Activated CD4-positive, alpha-beta T cell treated with anti-CD3 and anti-CD28 coated beads, Interleukin-2, amount 50 U/mL, for 24 hours (primary cell): ENCODE results near the gene CCDC152.

Source experiments
- DNase-seq, 2 donors: peaks; one replicate each; pipeline ENCODE4 v3.0.0-alpha.2; 2020; ENCODE audit warnings: low read depth in 1 of 2, low spot score in 1 of 2

Gene CCDC152

DNA sequence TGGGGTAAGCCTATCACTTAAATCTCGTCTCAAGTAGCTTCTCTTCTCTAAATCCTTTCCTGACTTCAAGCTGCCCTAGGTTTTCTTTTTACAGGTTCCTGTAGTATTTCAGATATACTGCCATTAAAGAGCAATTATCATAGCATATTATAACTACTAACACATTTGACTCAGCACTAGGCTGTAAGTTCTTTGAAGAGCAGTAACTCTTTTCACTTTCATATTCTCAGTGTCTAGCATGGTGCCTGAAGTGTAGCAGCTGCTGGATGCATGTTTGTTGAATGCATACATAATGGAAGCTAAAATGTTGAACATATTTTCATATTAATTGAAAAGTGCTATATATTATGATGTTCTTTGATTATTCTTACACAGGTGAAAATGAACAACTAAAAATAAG is 22.5 kb downstream of the CCDC152 start:
- no peak for DNase-seq

DNA sequence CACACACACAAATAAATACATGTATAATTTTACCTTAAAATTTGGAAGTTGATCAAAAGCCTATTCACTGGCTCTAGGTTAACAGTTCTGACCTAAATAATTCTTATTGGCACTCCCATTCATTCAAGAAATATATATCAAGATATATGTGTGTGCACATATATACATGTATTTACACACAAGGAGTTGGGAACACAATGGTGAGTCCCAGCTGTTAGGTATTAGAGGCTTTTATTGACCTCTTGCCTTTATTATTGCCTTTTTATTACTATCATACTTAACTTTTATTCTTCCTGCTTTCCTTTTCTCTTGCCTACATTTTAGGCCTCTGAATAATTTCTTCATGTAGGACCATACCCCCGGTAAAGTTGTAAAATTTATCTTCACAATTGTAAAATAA is 25.0 kb downstream of the CCDC152 start:
- DNase-seq, result no peak

DNA sequence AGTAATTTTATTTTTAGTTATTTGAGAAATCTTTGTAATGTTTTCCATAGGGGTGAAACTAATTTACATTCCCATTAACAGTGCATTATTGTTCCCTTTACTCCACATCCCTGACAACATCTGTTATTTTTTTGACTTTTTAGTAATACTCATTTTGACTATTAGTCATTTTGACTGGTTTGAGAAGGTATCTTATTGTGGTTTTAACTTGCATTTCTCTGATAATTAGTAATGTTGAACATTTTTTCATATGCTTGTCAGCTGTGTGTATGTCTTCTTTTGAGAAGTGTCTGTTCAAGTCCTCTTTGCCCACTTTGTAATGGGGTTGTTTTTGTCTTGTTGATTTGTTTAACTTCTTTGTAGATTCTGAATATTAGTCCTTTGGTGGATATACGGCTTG is 27.5 kb downstream of the CCDC152 start:
- no peak for DNase-seq

DNA sequence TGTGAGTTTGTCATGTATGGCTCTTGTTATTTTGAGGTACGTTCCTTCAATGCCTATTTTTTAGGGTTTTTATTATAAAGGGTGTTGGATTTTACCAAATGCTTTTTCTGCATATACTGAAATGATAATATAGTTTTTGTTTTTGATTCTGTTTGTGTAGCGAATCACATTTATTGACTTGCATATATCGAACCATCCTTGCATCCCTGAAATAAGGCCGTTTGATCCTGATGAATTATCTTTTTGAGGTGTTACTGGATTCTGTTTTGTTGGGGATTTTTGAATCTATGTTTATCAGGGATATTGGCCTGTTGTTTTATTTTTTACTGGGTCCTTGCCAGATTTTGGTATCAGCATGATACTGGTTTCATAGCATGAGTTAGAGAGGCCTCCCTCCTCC is 29.1 kb downstream of the CCDC152 start:
- no peak for DNase-seq

DNA sequence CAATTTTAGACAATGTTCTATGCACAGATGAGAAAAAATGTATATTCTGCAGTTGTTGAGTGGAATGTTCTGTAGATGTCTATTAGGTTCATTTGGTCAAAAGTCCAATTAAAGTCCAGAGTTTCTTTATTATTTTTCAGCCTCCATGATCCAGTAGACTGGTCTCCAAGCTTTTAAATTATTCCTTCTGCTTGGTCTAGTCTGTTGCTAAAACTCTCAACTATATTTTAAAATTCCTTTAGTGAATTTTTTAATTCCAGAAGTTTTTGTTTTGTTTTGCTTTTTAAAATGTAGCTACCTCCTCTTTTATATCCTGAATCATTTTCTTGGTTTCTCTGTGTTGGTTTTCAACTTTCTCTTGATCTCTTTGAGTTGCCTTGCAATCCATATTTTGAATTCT is 30.5 kb downstream of the CCDC152 start:
- DNase-seq, result no peak

DNA sequence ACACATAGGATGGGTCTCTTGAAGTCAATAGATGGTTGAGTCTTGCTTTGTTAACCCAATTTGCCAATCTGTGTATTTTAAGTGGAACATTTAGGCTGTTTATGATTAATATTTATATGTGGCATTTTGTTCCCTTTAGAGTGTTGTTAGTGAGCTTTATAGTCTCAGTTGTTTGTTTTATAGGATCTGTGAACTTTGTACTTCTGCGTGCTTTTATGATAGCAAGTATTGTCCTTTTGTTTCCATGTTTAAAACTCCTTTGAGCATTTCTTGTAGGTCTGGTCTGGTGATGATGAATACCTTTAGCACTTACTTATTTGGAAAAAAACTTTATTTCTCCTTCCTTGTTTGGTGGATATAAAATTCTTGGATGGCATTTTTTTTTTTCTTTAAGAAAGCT is 31.2 kb downstream of the CCDC152 start:
- DNase-seq, result no peak

DNA sequence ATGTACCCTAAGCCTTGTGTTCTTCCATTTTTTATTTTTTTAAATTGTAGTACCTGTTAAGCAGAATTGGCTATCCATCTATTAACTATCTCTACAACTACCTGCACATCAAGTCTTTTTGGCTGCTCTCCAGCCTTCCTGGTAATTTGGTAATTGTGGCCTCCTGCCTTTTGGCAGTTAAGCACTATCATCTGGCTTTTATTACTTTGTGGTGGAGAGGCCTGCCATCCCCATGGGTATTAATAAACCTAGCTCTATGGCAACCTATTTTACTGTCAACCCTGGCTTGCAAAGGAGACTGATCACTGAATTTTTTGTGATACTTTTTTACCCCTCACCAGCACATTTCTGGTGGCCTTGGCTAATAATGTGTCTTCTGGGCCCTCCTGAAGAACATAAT is 34.5 kb downstream of the CCDC152 start:
- DNase-seq, result no peak

DNA sequence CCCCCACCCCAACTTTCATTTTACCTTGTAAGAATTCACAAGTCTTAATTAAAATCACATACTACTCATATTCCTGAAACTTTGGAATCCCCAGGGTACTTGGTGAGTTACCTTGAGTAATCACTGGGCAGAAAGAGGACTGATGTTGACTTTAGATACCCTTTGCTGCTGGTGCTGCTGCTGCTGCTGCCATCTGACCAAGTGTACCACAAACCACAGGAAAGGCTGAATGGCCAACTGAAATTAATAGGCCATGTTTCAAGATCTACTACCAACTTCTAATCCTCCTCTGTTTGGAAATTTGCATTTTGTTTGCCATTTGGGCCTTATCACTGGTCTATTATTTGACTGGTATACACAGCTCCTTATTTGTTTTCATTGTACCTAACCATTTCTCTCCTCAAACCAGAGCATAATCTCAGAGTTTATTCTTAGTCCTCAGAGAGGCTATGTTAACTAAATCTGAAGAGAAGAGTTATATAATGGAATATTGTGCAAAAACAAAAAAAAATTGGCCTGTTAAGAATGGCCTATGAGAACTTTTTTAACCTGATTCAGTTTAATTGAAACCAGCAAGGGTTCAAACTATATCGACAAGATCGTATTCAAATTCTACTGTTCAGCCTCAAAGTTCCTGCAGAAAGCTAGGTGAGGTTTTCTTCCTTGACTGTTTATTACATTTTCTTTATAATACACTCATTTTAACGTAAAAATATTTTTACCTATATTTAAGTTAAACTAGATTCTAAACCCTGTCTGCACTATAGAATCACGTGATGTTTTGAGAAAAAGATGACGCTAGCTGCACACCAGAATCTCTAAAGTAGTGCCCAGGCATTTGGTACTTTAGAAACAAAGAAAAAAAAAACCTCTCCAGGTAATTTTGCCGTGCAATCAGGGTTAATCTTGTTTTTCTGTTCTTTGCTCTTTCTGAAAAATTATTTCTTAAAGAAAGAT is 41.9 kb downstream of the CCDC152 start:
- no peak for DNase-seq

DNA sequence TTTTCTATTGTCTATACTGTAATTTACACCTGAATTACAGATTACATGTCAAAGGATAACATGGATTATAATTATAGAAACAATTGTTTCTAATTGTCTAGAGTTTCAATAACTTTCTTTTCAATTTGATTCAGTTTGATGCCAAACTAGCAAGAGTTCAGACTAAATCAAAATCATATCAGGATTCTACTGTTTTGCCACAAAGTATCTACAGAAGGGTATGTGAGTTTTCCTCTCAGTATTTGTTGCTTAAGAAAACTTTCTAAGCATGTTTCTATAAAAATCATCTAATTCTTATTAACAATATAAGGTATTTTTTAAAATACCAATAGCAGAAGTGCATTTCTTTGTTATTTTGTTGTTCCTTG is 42.6 kb downstream of the CCDC152 start:
- no peak for DNase-seq

DNA sequence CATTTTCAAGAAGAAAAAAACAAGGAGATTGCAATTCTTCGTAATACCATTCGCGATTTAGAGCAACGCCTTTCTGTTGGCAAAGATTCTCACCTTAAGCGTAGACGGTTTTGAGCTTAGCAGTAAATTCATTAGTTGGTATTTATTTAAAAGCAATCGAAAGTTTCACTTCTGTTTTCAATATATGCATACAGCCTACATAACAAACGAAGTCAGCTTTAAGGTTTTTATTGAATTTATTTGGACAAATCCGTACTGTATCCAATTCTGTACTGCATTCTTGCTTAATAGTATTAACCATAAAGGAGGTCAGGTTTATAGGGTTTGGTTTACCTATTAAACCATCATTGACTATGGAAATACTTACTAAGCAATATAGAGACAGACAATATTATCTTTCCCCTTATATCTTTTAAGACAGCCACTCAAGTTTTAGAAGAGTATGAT is 43.1 kb downstream of the CCDC152 start:
- DNase-seq, result no peak

DNA sequence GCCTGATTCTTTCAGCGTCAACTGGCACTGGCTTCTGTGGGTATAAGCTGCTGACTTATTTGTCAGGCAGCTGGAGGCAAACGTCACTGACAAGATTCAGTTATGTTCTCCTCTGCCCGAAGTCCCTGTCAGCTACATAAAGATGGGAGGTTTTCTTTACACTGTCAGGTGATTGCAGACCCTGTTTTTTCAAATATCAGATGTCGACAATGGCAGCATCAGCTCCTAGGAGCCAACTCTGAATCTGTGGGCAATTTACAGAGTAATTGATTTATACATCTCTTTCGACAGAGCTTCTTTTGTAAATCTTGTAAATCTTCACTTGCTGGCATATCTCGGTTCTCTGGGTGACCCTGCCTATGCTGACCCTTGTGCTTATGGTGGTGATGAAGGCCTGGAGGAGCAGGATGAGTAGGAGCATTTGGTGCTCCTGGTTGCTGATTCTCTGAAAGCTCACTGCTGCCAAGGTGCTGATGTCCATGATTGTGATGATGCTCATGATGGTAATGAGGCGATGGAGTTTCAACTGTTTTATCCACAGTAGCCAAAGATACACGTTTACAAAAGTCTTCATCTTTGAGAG is 44.2 kb downstream of the CCDC152 start:
- DNase-seq, result no peak

DNA sequence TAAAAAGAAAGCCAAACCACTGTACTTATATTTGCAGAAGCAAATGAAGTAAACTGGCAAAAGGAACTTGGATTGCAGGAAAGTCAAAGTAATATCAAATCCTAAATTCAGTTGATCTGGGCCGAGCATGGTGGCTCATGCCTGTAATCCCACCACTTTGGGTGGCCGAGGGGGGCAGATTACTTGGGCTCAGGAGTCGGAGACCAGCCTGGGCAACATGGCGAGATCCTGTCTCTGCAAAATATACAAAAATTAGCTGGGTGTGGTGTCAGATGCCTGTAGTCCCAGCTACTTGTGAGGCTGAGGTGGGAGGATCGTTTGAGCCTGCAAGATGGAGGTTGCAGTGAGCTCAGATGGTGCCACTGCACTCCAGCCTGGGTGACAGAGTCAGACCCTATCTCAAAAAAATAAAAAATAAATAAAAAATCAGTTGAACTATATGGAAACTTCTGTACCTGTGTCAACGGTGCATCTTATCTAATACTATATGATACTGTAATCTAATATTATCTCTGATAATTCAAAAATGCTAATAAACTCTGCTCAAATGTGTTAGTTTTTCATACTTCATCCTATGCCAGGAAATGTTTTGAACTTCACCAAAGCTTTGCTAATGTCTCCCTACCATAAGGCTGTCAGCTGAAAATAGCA is 45.0 kb downstream of the CCDC152 start:
- no peak for DNase-seq

DNA sequence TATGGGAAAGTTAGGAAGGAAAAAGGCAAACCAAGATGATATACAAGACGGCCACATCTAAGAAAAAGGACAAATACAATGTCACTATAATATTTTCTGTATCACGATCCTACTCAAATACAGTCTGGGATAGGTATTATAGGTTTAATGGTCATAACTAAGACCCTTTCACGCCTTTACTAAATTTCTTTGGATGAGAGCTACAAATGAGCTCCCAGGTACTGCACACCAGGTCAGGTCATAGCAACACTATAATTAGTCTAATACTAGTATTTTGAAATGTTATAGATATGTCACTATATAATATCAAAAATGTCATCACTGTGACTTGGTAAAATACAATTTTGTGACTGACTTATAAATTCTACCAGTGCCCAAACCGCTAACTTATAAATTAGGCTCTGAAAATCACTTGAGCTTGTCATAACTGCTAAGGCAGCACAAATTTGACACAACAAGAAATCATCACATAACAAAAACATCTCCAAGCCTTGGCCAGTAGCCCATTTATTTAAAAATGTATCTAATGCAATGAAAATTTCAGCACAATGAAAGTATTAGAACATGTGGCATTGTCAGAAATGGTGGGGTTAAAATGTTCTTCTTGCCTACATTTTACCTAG is 48.2 kb downstream of the CCDC152 start:
- DNase-seq, result no peak

DNA sequence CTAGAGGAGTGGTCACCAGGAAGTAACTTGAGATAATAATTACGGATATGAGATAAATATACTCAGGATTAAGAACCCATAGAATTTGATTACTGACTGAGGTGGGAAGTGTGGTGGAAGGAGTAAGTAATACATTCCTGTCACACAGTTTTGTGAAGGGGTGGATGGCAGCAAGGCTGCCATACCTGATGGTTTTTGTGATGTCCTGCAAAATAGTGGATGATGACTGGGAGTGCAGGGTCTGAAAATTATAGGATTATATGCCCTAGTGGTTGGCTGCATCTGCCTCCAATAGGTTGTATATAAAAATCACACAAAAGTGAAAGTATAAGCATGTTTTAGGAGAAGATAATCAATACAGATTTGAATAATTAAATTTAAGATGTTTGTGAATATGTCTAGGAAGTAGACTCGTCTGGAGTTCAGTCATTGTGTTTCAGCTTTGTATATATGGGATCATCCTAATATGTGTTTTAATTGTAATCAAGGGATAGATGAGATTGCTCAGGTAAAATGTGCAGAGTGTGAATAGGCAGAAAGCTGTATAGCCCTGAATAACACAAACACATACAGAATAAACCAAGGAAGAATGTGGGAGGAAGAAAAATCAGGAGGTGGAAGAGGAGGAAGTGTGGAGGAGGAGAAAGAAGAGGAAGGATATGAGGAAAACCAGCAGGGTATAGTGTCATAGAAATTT is 49.5 kb downstream of the CCDC152 start:
- no peak for DNase-seq

DNA sequence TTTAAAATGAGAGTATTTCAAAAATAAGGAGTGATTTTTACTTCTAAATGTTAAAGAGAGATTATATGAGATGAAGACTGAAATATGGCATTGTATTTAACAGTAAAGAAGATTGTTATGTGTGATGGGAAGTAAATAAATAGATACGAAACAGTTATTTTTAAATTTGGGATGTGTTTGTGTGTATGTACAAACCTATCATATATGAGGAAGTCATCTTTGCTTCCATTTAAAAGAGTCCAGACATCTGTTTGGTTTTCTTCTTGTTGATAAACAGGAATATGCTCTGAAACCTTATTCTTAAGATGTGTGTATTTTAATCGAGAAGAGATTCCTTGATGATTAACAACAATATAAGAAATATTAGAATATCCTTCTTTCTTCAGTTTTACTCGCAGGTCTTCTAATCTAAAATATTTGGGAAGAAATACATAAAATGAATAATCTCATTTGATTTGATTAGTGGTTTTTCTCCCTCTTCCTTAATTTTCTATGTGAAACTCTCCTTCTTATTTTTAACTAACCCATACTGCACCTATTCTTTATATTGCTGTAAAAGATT is 50.2 kb downstream of the CCDC152 start:
- DNase-seq, result no peak

DNA sequence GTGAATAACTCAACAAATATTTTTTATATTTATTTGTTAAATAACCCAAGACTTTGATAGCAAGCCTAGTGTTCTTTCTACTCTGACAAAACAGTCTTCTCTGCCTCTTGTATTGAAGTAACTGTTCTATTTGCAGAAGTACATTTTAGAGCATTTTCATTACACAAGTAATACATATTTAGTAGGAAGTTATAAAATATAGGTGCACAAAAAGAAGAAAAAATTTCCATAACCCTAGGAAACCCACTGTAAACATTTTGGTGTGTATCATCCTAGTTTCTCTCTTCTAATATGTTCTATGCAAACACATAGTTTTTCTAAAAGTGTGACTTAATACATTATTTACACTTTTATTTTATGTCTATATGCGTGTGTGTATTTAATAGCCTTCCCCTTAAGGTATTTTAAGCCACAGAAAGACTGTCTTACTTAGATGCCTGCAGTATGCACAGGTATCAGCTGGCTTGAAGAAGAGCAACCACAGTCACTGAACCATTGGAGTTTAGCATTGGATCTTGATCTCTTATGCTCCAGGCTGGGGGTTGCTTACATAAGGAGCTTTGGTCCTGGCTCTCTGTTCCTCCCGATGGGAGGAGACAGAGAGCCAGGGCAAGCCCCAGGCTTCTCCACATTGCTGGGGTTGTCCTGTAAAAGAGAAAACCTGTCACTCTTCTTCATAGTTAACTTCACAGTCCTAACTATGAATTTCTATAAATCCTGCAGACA is 51.3 kb downstream of the CCDC152 start:
- no peak for DNase-seq

DNA sequence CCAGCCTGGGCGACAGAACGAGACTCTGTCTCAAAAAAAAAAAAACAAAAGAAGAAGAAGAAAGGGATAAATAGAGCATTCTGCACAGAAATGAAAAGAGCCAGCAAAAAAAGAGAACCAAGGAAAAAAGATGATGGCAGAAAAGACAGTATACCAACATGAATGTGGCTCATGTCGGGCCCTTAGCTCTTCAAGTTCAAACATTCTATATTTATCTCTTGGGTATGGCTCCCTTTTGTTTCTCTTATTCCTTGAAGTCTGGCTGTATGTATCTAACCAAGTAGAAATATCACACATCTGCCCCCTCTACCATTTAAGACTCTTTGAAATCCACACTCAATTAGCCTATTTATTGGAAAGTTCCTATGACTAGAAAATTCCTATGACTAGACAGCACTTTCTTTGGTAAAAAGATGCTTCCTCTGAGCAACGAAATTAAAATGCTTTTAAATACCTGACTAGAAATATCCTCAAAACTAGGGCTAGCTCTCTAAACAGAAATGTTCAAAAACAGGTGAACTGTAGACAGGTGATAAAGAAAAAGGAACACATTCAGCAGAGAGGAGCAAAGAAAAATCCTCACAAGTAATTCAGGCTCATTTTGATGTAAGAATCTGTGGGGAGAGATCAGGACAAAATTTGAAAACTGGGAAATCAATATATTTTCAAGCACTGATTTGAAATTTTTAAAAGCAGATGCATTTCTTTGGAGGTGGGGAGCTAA is 52.4 kb downstream of the CCDC152 start:
- no peak for DNase-seq

DNA sequence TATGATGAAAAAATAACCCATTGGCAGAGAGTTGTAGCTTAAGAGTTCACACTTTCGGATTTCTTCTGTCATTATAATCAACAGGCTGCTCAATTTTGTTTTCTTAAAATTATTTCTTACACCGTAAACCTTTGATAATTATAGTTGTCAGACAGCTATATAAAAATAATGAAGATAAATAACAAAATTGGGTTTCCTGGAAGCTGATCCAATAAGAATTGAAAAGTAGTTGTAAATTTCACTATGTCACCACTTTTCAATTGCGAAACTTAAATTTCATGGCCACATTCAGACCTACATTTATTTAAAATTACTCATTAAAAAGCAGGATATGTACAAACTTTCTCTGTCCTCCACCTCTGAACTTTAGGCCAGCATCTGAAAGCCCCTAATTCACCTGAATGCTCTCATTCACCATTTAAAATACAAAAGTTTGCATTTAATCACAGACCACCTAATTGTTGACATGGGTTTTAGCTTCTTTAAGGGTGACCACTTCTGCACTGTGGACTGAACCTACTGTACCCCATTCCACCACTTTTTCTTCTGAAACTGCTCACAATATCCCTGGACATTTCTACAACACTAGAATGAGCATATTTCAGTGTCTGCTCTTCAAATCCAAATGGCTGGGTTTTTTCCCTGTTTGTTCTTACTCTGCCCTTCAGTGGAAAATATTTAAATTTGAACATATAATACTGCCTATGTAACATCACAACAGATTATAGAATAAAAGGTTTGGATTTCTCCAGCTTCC is 54.4 kb downstream of the CCDC152 start:
- no peak for DNase-seq
